ENCODE measurements around the gene FYB1. TPM values are rescaled to one million over a fixed set of nuclear protein-coding genes. Genes with fewer than 3 reads are reported as not detected.

FYB1 gene
- total and polyA plus RNA-seq, 2 experiments from 2014 or later = not detected

DNA sequence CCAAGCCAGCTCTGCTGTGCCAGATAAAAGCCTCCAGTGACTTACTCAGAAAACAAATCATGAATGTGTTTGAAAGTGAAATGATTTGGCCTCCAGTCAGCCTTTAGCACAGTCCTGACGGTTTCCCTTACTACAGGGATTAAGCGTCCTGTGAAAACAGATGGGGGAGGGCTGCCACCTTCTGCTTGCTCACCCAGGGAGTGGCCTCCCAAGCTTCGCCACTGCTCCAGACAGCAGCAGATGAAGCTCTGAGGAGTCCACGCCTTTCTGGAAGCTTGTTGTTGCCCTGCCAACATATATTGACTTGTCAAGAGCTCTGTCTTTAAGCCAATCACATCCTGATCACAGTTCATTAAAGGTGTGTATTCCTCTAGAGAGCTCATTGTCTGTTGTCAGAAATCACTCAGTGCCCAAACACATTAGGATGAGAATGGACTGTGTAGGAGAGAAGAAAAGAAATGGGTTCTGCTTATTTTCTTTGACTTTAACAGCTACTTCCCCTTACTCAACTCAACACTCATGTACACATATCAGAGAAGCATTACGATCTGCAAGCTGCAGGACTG lies 4.9 kb upstream of the FYB1 start:
- TF ChIP-seq, protein P1, sequence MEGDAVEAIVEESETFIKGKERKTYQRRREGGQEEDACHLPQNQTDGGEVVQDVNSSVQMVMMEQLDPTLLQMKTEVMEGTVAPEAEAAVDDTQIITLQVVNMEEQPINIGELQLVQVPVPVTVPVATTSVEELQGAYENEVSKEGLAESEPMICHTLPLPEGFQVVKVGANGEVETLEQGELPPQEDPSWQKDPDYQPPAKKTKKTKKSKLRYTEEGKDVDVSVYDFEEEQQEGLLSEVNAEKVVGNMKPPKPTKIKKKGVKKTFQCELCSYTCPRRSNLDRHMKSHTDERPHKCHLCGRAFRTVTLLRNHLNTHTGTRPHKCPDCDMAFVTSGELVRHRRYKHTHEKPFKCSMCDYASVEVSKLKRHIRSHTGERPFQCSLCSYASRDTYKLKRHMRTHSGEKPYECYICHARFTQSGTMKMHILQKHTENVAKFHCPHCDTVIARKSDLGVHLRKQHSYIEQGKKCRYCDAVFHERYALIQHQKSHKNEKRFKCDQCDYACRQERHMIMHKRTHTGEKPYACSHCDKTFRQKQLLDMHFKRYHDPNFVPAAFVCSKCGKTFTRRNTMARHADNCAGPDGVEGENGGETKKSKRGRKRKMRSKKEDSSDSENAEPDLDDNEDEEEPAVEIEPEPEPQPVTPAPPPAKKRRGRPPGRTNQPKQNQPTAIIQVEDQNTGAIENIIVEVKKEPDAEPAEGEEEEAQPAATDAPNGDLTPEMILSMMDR (conservative IDR thresholded peaks at IDR 0.05; ENCODE audit: low read depth in 2 of 2) = no peak
- TF ChIP-seq, protein P2, sequence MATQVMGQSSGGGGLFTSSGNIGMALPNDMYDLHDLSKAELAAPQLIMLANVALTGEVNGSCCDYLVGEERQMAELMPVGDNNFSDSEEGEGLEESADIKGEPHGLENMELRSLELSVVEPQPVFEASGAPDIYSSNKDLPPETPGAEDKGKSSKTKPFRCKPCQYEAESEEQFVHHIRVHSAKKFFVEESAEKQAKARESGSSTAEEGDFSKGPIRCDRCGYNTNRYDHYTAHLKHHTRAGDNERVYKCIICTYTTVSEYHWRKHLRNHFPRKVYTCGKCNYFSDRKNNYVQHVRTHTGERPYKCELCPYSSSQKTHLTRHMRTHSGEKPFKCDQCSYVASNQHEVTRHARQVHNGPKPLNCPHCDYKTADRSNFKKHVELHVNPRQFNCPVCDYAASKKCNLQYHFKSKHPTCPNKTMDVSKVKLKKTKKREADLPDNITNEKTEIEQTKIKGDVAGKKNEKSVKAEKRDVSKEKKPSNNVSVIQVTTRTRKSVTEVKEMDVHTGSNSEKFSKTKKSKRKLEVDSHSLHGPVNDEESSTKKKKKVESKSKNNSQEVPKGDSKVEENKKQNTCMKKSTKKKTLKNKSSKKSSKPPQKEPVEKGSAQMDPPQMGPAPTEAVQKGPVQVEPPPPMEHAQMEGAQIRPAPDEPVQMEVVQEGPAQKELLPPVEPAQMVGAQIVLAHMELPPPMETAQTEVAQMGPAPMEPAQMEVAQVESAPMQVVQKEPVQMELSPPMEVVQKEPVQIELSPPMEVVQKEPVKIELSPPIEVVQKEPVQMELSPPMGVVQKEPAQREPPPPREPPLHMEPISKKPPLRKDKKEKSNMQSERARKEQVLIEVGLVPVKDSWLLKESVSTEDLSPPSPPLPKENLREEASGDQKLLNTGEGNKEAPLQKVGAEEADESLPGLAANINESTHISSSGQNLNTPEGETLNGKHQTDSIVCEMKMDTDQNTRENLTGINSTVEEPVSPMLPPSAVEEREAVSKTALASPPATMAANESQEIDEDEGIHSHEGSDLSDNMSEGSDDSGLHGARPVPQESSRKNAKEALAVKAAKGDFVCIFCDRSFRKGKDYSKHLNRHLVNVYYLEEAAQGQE (IDR thresholded peaks at IDR 0.05; ENCODE audit: unreplicated experiment) = no peak
- TF ChIP-seq NANOG (IDR thresholded peaks at IDR 0.05; ENCODE audit: borderline replicate concordance) (no peak), EZH2 (IDR thresholded peaks at IDR 0.05; ENCODE audit: low read depth, unreplicated experiment) (no peak)
- H3K79me2 ChIP-seq (replicated peaks; ENCODE audit: insufficient read depth) = no peaks in the 10 kb centered on the region
- peak; percentile 15 for DNase-seq (ENCODE audit: low spot score)
- H3K4me1 ChIP-seq (ENCODE audit: insufficient read depth) = no peaks in the 10 kb centered on the region
- no peak overlapping the region for H3K4me3 ChIP-seq
- H3F3A ChIP-seq (replicated peaks; ENCODE audit: low read depth) = no peaks in the 10 kb centered on the region
- no peak overlapping the region for H3K4me2 ChIP-seq
- no peaks in the 10 kb centered on the region for H3K27me3 ChIP-seq (ENCODE audit: insufficient read depth)
- no peaks in the 10 kb centered on the region for H4K20me1 ChIP-seq (replicated peaks; ENCODE audit: insufficient read depth)
- Mint-ChIP-seq H3K9me3 (no peaks in the 10 kb centered on the region), H3K4me3 (no peak overlapping the region), H3K36me3 (ENCODE audit: low read depth) (no peaks in the 10 kb centered on the region), H3K27me3 (ENCODE audit: insufficient read depth, low read depth, poor library complexity) (no peaks in the 10 kb centered on the region), H3K4me1 (no peaks in the 10 kb centered on the region; the same call in 2 of the 3 replicates), H3K27ac (no peak overlapping the region)
- H2AFZ ChIP-seq = peak overlapping the region; percentile 60; the same call in 1 of the 2 replicates
- no peaks in the 10 kb centered on the region for H3K9me2 ChIP-seq (ENCODE audit: insufficient read depth)
- no peaks in the 10 kb centered on the region for H3K36me3 ChIP-seq (ENCODE audit: insufficient read depth)
- peak; percentile 69 for ATAC-seq
- H3K27ac ChIP-seq (ENCODE audit: low read depth) = no peak overlapping the region

DNA sequence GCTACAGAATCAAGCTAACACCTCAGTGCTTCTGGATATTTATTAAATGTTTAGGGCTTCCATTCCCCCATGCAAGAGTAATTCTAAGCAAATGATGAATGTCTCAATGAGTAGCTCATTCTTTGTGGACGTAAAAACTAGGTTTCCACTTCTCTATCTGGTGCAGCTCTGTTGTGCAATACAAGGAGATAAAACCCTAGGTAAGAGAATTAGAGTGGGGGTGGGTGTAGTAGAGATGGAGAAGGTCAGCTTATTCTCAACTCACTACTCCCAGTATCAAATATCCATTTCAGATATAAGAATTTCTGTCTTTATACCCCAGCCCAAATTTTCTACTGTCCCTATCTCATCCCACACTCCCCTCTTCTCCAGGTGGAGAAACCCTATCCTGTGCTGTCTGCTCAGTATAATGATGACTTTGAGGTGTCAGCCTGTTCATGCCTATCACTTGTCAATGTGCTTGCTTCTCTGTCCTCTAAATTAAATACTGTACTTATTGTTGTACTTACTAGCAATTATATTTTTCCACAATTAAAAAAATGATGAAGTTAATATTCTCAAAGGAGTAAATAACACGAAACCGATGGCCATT lies 4.3 kb upstream of the FYB1 start:
- Histone ChIP-seq H3K4me2 (no peak overlapping the region), H4K20me1 (replicated peaks; ENCODE audit: insufficient read depth) (no peaks in the 10 kb centered on the region), H3K4me1 (ENCODE audit: insufficient read depth) (no peaks in the 10 kb centered on the region), H2AFZ (peak overlapping the region; percentile 60; the same call in 1 of the 2 replicates), H3K36me3 (ENCODE audit: insufficient read depth) (no peaks in the 10 kb centered on the region), H3K79me2 (replicated peaks; ENCODE audit: insufficient read depth) (no peaks in the 10 kb centered on the region), H3K27me3 (ENCODE audit: insufficient read depth) (no peaks in the 10 kb centered on the region), H3F3A (replicated peaks; ENCODE audit: low read depth) (no peaks in the 10 kb centered on the region), H3K9me2 (ENCODE audit: insufficient read depth) (no peaks in the 10 kb centered on the region), H3K4me3 (no peak overlapping the region), H3K27ac (ENCODE audit: low read depth) (no peak overlapping the region)
- no peak overlapping the region for H3K4me3 Mint-ChIP-seq
- no peak for ATAC-seq
- no peaks in the 10 kb centered on the region for H3K36me3 Mint-ChIP-seq (ENCODE audit: low read depth)
- no peaks in the 10 kb centered on the region; the same call in 2 of the 3 replicates for H3K4me1 Mint-ChIP-seq
- H3K9me3 Mint-ChIP-seq = no peaks in the 10 kb centered on the region
- DNase-seq (ENCODE audit: low spot score) = no peak
- no peaks in the 10 kb centered on the region for H3K27me3 Mint-ChIP-seq (ENCODE audit: insufficient read depth, low read depth, poor library complexity)
- H3K27ac Mint-ChIP-seq = no peak overlapping the region
- TF ChIP-seq, protein P3, sequence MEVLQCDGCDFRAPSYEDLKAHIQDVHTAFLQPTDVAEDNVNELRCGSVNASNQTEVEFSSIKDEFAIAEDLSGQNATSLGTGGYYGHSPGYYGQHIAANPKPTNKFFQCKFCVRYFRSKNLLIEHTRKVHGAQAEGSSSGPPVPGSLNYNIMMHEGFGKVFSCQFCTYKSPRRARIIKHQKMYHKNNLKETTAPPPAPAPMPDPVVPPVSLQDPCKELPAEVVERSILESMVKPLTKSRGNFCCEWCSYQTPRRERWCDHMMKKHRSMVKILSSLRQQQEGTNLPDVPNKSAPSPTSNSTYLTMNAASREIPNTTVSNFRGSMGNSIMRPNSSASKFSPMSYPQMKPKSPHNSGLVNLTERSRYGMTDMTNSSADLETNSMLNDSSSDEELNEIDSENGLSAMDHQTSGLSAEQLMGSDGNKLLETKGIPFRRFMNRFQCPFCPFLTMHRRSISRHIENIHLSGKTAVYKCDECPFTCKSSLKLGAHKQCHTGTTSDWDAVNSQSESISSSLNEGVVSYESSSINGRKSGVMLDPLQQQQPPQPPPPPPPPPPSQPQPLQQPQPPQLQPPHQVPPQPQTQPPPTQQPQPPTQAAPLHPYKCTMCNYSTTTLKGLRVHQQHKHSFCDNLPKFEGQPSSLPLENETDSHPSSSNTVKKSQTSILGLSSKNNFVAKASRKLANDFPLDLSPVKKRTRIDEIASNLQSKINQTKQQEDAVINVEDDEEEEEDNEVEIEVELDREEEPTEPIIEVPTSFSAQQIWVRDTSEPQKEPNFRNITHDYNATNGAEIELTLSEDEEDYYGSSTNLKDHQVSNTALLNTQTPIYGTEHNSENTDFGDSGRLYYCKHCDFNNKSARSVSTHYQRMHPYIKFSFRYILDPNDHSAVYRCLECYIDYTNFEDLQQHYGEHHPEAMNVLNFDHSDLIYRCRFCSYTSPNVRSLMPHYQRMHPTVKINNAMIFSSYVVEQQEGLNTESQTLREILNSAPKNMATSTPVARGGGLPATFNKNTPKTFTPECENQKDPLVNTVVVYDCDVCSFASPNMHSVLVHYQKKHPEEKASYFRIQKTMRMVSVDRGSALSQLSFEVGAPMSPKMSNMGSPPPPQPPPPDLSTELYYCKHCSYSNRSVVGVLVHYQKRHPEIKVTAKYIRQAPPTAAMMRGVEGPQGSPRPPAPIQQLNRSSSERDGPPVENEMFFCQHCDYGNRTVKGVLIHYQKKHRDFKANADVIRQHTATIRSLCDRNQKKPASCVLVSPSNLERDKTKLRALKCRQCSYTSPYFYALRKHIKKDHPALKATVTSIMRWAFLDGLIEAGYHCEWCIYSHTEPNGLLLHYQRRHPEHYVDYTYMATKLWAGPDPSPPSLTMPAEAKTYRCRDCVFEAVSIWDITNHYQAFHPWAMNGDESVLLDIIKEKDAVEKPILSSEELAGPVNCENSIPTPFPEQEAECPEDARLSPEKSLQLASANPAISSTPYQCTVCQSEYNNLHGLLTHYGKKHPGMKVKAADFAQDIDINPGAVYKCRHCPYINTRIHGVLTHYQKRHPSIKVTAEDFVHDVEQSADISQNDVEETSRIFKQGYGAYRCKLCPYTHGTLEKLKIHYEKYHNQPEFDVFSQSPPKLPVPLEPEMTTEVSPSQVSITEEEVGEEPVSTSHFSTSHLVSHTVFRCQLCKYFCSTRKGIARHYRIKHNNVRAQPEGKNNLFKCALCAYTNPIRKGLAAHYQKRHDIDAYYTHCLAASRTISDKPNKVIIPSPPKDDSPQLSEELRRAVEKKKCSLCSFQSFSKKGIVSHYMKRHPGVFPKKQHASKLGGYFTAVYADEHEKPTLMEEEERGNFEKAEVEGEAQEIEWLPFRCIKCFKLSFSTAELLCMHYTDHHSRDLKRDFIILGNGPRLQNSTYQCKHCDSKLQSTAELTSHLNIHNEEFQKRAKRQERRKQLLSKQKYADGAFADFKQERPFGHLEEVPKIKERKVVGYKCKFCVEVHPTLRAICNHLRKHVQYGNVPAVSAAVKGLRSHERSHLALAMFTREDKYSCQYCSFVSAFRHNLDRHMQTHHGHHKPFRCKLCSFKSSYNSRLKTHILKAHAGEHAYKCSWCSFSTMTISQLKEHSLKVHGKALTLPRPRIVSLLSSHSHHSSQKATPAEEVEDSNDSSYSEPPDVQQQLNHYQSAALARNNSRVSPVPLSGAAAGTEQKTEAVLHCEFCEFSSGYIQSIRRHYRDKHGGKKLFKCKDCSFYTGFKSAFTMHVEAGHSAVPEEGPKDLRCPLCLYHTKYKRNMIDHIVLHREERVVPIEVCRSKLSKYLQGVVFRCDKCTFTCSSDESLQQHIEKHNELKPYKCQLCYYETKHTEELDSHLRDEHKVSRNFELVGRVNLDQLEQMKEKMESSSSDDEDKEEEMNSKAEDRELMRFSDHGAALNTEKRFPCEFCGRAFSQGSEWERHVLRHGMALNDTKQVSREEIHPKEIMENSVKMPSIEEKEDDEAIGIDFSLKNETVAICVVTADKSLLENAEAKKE (CRISPR knock-in tag; IDR thresholded peaks at IDR 0.05) = no peak
- TF ChIP-seq JUNB (IDR thresholded peaks at IDR 0.05; ENCODE audit: unreplicated experiment) (no peak), STAT1 (IDR thresholded peaks at IDR 0.05; ENCODE audit: unreplicated experiment) (no peak)

All from GM23338 (cell line).